GM21576 (cell line): Measurements from ENCODE around the gene BAK1.
A peak's percentile ranks its signal among the peaks of the same experiment; 100 is the strongest.

ENCODE experiments used
- ATAC-seq: cut with Tn5 transposase; IDR thresholded peaks from one replicate; pipeline ENCODE4 v1.9.1; 2021; ENCODE audit warnings: mild to moderate bottlenecking, moderate library complexity; ENCODE audit not compliant: unreplicated experiment

BAK1 gene

DNA sequence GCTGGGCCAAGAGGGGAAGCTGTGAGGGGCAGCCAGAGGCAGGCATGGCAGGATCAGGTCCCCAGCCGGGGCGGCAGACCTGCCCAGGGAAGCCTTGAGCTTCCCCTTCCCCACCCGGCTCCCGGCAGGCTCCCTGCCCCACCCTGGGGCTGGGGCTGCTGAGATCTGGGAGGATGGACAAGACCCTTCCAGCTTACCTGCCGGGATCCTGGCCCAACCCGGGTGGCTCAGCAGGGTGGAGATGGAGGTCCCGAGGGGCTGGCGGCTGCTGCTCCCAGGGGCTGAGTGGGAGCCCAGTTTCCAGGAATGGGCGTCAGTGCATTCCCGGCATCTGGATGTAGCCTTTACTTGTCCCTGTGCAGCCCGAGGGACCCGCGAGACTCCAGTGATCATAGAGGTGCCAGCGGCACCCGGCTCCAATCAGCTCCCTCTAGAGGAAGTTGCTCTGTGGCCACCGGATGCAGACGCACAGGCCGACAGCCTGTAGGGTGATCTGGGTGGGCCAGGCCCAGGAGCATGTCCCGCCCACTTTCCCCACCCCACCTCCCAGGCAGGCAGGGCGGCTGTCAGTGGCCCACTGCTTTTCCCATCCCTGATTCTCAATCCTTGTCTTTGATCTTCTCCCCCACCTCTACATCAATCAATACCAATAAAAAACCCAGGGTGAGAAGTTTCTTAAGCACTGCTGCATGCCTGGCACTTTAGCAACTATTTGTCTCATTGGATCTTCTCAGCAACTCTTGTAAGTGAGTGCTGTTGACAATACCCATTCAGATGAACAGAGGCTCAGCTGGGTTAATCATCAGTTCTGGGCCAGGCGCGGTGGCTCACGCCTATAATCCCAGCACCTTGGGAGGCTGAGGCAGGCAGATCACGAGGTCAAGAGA, at the start of gene BAK1:
Gene BAK1, minus strand, starts transcription at position 449 of the 887 bp plus-strand sequence. CDS start 2,672 bp downstream, outside the sequence.
- peak; percentile 88 for ATAC-seq

DNA sequence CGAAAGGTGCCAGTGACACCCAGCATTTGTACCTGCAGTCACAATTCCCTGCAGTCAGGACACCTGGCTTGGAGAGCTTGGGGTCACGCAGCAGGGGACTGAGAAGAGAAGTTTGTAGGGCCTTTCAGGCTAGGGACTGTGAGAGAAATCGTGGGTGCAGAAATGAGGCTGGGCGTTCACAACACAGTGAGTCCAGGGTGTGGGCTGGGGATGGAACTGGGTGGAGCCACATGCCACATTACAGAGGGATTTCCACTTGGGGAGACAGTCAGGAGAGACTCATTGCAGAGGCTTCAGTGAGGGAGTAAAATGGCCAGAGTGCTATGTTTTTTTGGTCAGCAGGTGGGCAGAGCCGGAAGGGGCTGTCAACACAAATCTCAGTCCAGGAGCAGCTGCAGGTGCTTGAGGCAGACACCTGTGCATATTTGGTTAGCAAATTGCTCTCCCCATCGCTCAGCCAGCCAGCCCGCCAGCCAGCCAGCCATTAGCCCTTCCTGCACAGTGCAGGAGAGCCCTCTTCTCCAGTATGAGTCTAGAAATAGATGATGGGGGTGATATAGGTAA, 48.4 kb upstream of the BAK1 start:
- no peak for ATAC-seq

DNA sequence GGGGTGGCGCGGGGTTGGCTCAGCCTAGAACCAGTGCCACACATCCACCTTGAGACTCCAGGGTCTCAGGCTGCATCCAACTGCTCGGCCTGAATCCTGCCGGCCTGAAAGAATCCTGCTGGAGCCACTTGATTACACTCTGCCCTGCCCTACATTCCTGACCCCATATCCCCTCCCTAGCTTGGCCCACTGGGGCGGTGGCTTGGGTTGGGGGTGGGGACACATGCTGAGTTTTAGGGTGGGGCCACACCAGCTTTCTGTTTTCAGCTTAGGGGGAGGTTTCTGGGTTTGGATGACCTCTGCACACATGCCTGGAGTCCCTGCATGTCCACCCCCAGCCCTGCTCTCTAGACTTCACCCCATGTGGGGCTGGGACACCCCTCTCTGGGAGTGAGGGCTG, 47.8 kb upstream of the BAK1 start:
- ATAC-seq = no peak

DNA sequence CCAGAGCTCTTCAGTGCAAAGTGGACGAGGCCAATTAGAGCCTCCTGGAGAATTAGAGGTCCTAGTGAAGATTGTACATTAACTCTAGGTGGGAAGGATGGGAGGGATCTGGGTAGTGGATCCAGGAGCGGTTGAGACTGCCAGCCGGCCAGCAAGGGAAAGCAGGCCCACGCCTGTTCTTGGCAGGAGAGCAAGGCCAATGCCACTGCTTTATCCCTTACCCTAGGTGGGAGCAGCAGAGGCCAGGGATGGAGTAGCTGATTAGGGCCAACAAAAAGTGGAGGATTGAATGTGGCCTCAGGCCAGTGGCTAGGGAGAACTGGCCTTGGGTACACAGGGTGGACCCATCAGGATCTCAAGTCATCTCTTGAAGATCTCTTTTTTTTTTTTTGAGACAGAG, 44.8 kb upstream of the BAK1 start:
- no peak for ATAC-seq

DNA sequence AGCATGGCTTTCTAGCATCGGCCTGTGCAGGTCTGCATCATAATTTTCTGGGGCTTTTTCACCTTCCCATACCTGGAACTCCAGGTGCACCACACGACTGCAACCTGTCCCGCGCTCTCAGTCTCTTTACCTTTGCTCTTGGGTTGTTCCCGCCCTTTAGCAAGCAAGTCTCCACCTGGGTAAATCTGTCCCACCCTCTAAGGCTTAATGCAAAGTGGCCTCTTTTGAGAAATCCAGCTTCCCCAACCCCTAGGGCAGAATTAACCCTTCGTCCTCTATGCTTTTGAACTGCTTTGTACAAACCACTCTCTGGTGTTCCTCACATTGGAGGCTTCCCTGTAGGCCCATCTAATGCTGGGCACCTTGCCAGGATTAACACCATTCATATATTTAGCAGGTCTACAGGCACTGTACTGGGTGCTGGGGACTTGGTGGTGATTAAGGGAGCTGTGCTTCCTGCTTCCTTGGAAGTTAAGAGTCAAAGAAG, 43.9 kb upstream of the BAK1 start:
- ATAC-seq = no peak

DNA sequence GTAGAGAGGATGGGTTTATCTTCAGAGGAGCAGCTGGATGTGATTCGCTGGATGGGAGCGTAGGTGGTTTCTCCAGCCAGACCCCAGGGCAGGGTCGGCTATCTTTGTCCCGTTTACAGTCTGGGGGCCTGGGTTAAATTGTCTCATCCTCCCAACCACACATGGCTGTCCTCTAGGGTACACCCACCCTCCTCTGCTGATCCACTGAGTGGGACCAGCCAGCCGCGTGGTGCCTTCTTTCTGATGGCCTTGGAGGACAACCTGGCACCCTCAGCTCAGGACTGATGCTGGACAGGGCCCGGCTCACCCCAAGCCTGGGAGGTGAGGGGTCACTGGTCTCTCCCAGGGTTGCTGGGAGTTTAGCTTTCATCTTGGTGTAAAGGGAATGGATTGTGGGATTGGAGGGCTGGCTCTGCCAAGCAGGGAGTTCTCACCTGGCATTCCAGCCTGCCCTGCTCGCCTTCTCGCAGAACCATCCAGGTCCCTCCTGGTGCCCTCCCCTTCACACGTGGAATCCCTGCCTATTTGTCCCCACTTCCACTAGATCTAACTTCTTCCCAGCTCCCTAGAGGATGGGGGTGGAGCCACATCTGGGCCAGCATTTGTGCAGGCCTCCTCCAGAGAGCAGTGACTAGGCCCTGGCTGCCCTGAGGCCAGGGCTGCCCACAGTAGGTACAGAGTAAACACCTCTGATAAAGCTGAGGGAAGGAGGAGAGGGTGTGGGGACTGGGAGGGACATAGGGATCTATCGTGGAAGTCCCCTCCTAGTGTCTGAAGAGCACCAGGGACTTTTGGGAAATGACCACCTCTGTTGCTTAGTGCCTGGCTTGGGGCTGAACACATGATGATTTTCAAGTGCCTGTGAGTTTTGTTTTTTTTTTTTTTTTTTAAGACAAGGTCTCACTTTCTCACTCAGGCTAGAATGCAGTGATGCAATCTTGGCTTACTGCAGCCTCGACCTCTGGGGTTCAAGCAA, 42.7 kb upstream of the BAK1 start:
- no peak for ATAC-seq

DNA sequence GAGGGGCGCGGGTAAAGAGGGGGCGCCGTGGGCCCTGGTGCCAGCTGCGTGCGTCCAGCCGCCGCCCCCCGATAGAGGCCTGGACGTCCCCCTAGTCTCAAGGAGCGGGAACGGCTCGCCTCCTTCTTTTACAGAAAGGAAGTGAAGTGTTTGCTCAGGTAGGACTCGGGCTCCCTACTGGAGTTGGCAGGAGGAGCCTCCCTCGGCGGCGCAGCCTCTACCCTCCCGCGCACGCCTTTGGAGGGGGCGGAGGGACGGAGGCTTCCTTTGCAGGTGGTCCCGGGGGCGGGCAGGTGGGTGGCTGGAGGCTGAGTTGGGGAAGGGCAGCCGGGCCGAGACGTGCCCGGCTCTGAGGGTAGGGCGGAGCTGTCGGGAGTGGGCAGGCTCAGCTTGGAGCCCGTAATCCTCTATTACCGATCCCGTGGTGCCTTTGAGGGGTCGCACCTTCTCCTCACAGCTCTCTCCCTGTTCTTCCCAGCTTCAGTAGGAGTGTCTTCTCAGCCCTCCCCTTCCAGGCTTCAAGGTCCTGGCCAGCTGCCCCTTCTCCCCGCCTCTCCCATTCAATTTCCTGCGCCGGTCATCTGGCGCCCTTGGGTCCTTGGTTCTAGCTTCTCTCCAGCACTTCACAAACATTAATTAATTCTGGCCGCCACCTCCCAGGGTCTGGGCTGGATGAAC, 41.8 kb upstream of the BAK1 start:
- ATAC-seq = peak; percentile 25

DNA sequence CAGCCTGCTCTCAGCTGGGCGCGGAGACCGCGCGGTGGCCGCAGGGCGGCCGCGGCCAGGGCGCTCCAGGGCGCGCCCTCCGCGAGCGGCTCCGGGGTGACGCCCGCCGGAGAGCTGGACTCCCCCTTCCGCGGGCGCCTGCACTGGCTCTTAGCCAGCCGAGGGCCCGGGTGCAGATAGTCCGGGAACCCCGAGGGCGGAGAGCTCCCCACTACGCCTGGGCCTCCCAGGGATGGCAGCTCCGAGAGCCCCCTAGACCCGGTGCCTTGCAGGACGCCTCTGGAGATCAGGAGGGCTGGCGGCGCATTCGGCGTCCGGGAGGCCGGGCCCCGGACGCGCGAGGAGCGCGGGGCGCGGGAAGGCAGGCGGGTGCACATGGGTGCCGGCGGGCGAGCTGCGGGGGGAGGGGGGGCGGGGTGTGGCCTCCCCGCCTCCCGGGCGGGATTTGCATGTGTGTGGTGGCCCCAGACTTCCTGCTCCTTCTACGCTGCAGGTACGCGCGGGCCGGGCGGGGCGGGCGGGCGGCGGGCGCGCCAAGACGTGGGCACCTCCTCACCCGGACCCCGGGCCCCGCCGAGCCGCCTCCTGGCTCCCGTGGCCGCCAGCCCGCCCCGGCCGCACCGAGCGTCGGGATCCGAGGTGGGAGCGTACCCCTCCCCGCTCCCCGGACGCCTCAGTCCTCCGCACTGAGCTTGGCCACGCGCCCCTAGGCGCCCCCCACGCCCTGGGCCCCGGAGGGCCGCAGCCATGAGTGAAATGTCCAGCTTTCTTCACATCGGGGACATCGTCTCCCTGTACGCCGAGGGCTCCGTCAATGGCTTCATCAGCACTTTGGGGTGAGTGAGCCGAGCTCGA, 41.0 kb upstream of the BAK1 start, which contains the start of gene ITPR3:
Gene ITPR3, plus strand, starts transcription at position 467 of the 855 bp plus-strand sequence. Its CDS starts 281 bp downstream, at position 748.
- ATAC-seq = peak; percentile 63

DNA sequence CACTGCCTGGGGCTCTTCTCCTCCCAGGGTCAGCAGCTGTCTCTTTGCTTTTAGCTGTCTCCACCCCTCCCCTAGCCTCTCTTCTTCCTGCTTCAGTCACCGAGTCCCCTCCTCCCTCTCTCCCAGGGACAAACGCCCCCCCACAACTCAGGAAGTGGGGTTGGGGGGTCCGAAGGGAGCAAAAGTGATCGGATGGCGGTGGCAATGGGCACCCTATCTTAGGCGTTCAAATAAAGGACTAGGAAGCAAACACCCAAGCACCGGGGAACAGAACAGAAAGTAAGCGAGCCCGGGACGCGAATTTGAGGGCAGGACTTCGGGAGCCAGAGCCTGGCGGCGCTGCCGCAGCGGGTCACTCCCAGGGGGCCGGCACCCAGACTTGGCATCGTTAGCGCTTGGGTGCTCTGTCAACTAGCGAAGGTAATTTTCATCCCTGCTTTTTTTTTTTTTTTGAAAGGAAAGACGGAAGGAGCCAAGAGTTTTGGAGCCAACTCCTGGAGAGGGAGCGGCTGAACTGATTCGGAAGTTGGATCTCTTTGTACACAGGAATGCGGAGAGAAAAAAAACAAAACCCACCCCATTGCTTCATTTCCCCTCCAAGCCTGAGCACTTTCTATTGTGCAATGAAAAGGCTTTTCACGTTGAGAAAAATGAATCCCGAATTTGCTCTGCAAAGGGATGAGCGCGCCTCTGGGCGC, 40.2 kb upstream of the BAK1 start:
- ATAC-seq = no peak

DNA sequence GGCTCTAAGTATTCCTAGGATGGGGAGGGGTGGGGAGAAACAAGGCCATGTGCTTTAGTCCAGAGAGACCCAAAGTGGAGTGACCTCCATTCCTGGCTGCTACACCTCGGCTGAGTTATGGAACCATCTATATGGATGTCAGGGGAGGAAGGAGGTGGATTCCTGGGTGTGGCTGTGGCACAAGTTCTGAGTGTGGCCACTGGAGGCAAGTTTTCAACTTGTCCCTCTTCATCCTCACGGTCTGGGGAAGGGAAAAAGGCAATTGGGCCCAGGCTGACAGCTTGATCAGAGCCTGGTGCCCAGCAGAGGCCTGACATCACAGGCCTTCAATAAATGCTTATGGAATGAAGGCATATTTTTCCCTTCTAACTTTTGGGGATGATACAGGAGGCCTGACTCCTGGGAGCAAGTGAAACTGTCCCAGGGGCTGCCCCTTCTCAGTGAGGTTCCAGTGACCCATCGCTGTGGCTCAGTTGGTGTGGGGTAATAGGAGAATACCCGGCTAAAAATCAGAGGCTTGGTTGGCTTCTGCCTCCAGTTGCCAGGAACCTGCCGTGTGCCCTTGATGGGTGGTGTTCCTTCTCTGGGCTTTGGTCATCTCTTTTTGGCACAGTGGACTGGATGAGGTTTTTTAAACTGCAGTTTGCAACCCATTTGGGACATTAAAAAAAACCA, 39.2 kb upstream of the BAK1 start:
- ATAC-seq = no peak

DNA sequence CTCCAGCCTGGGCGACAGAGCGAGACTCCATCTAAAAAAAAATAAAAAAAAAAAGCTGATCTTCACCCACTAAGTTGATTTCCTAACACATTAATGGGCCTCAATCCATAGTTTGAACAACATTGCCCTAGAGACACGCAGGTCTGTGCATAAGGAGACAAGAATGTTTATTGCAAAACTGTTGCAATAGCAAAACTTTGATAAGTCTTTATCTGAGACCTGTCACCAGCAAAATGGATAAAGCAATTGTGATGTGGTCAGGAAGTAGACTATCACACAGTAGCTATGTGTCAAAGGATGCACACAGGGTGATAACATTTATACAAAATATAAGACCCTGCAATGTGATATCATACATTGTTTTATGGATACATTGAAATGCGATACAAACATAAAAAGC, 36.8 kb upstream of the BAK1 start:
- no peak for ATAC-seq

DNA sequence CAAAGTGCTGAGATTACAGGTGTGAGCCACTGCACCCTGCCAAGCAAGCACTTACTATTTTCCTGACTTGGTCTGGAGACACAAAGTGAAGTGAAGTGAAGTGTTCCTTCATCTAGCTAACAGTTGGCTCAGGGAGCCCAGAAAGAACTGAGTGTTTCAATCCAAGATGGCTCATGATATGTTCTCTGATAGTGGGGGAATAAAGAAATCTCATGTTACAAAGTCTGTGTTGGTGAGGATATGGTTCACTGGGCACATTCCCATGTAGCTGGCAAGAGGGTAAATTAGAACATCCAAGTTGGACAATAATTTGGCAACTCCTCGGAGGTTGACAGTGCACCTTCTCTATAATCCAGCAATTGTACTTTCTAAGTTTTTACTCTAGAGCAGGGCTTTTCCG, 36.0 kb upstream of the BAK1 start:
- no peak for ATAC-seq

DNA sequence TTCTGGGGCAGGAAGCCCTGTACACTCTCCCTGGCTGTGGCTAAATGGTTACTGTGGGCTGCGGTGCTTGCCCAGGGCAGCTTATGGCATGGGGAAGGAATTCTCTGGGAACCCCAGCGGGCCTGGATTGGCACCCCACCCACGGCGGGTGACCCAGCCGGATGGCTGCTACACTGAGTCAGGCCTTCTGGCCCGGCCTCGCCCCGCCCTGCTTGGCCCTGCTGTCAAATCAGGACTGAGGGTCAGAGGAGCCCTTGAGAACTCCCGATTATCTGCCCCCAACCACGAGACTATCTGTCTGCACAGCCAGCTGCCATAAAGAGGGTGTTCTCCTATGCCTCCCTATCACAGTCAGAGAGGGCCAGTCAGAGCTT, 33.7 kb upstream of the BAK1 start:
- no peak for ATAC-seq

DNA sequence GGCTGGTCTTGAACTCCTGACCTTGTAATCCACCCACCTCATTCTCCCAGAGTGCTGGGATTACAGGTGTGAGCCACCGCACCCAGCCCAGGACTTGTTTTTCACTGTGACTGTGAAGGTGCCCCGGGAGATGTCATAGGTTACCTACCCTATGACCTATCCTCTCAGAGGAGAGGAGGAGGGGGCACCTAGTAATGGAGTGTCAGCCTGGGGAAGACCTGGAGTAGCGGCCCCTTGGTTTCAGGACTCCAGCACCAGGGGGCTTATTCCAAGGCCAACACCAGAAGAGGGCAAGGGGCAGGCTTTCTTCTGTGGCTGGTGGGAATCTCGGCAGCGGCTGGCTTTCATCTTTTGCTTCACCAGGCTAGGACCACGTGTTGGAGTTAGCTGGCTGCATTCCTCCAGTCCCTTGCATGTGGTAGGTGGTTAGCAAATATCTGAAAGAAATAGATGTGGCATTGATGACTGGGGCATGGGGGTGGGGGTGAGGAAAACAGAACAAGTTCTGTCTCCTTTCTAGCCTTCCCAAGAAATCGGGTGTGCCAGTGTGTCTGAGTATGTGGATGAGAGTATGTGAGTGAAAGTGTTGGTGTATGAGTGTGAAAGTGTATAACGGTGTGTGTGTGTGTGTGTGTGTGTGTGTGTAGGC, 33.2 kb upstream of the BAK1 start:
- ATAC-seq = no peak

DNA sequence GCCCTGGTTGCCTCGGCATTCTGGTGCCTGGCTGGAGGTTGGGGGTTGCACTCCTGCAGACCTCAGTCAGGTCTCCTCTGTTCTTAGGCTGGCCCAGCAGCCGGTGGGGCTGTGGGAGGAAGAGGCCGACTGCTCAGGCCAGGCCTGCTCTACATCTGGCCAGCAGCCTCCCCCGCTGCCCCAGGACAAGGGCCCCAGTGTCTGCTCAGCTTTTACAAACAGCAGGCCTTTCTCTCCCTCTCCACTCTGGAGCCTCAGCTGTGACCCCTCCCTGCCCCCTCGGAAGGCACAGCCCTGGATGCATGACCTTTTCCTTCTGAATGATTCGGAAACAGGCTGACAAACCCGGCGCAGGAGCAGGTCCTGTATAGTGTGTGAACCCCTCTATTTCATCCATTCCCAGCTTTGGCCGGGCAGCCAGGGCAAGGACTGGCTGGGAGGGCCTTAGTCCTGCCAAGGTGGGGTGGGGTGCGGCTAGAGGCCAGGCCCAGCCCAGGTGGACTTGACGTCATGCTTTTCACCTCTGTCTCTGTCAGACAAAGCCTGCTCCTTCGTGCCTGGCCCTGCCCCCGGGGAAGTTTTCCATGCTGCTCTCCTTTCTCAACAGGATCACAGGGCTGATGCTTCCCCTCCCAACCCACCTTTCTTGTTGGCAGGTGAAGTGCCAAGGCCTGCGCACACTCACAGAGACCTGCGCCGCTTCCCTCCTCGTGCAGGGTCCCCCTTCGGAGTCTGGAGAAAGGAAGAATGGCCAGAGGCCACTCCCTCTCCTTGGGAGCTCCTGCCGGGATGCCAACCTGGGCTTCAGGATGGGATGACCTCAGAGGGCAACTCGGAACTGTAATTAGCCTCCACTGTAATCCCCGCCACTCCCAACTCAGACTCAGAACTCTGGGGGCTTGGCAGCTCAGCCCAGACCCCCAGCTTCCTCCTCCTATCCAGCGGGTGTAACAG, 31.0 kb upstream of the BAK1 start:
- ATAC-seq = no peak

DNA sequence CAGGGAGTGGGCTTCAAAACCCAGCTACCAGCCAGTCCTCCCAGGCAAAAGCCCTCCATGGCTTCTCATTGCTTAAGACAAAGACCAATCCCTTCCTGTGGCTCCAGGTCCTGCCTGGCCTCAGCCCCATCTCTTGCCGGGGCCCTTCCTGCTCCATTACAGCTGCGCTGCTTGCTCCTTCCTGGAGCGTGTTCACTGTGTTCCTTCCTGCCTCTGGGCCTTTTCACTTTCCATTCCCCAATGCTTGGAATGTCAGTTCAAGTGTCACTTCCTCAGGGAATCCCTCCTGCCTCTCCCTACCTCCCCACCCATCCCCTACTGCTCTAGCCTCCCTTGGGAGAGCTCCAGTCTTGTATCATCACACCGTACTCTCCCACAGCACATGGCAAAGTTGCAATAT, 30.0 kb upstream of the BAK1 start:
- no peak for ATAC-seq

DNA sequence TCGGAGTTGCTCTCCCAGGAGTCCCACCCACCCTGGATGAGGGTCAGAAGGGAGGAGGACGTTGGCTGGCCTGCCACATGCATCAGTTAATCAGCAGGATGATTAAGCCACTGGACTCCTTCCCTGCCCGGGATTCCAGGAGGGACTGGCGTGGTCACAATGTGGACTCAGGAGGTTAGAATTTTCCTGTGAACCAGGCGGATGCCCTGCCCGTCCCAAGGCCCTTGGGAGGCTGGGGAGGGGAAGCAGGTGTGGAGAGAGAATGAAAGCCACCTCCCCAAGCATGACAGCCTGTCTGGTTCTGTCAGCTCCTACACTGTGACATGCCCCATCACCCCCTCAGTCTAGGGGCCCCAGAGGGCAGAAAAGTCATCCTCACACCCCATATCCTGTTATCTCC, 29.5 kb upstream of the BAK1 start:
- no peak for ATAC-seq
